ENCODE results near the gene DIAPH3. TPM values are rescaled to one million over a fixed set of nuclear protein-coding genes. Genes with fewer than 3 reads are reported as not detected.

Gene DIAPH3
- total and polyA plus RNA-seq, 2 of the 4 experiments (the other 2 are of a cell fraction) = 8.9 to 9.3 TPM

GRCh38 chr13:60108589-60108988 is 55.1 kb downstream of the DIAPH3 start:
- dilution Hi-C loops (cut with HindIII; ENCODE audit: low sequenced_read_pairs, unreplicated experiment) = no loop called here
- ATAC-seq (ENCODE audit: low read depth) = no peak

More at GRCh38 chr13:60108589-60108988, 55.1 kb downstream of the DIAPH3 start:
- intact Hi-C loops (cut with micrococcal nuclease) (no loop called here), in situ Hi-C loops (cut with MboI; ENCODE audit: low sequenced_read_pairs) (no loop called here)
- no peak overlapping the region for H3K9ac ChIP-seq (ENCODE audit: low read depth, low read length)
- H3K27ac ChIP-seq (ENCODE audit: insufficient read depth, low read length) = no peak overlapping the region
- TF ChIP-seq BHLHE40 (IDR thresholded peaks at IDR 0.05; ENCODE audit: low read depth, low read length) (no peak), CTCF (conservative IDR thresholded peaks at IDR 0.05; ENCODE audit: low read depth, low read length) (no peak), MAFK (IDR thresholded peaks at IDR 0.05; ENCODE audit: low read depth, low read length) (no peak), ELK1 (IDR thresholded peaks at IDR 0.05; ENCODE audit: borderline replicate concordance, low read depth, low read length) (no peak), MAZ (IDR thresholded peaks at IDR 0.05; ENCODE audit: borderline replicate concordance, low read depth, low read length) (no peak), MXI1 (IDR thresholded peaks at IDR 0.05; ENCODE audit: borderline replicate concordance, low read depth, low read length) (no peak), POLR2A (IDR thresholded peaks at IDR 0.05; ENCODE audit: low read depth, low read length) (no peak), RCOR1 (IDR thresholded peaks at IDR 0.05; ENCODE audit: insufficient replicate concordance, low read length) (no peak), NFE2L2 (IDR thresholded peaks at IDR 0.05; ENCODE audit: low read depth, low read length) (no peak), CHD1 (IDR thresholded peaks at IDR 0.05; ENCODE audit: low read depth, low read length) (no peak), SMC3 (IDR thresholded peaks at IDR 0.05; ENCODE audit: low read depth, low read length) (no peak), CEBPB (IDR thresholded peaks at IDR 0.05; ENCODE audit: low read depth, low read length) (no peak), FOS (IDR thresholded peaks at IDR 0.05; ENCODE audit: low read depth, low read length) (no peak), RAD21 (IDR thresholded peaks at IDR 0.05; ENCODE audit: low read length) (no peak)
- TF ChIP-seq, protein P1, sequence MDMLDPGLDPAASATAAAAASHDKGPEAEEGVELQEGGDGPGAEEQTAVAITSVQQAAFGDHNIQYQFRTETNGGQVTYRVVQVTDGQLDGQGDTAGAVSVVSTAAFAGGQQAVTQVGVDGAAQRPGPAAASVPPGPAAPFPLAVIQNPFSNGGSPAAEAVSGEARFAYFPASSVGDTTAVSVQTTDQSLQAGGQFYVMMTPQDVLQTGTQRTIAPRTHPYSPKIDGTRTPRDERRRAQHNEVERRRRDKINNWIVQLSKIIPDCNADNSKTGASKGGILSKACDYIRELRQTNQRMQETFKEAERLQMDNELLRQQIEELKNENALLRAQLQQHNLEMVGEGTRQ (IDR thresholded peaks at IDR 0.05; ENCODE audit: low read depth, low read length) = no peak
- H3K18ac ChIP-seq (ENCODE audit: low read depth, low read length) = peak overlapping the region; percentile 16; the same call in 1 of the 2 replicates
- no peaks in the 10 kb centered on the region for H3K9me1 ChIP-seq (ENCODE audit: insufficient read depth, low read length)
- CTCF ChIA-PET = no interaction called here
- H4K5ac ChIP-seq (ENCODE audit: low read depth, low read length) = no peak overlapping the region
- peaks cover 6% of the 10 kb centered on the region for H3K4me1 ChIP-seq (ENCODE audit: control insufficient read depth, insufficient read depth, low read length)
- H2BK120ac ChIP-seq (ENCODE audit: low read depth, low read length) = no peak overlapping the region
- no peaks in the 10 kb centered on the region for H3K9me3 ChIP-seq (ENCODE audit: control insufficient read depth, insufficient read depth, low read length)
- H3K79me1 ChIP-seq (ENCODE audit: low read depth in 1 of 2, low read length in 2 of 2) = peaks cover 24 to 34% of the 10 kb centered on the region in 2 experiments
- no peak overlapping the region for H3K4me2 ChIP-seq (ENCODE audit: low read depth, low read length)
- no peak overlapping the region for H3K23ac ChIP-seq (ENCODE audit: low read depth, low read length)
- no peak overlapping the region for H4K8ac ChIP-seq (ENCODE audit: low read depth in 2 of 2, low read length in 2 of 2)
- no peaks in the 10 kb centered on the region for H3K27me3 ChIP-seq (ENCODE audit: control insufficient read depth, insufficient read depth, low read length)
- no CpG with 5 or more reads among the region's 2 CpGs for WGBS, 2 experiments (ENCODE audit: extremely low coverage in 2 of 2, insufficient read length in 1 of 2)
- H2BK15ac ChIP-seq (ENCODE audit: low read depth, low read length) = no peak overlapping the region
- H3K4me3 ChIP-seq (ENCODE audit: insufficient read depth, low read depth, low read length) = no peak overlapping the region
- no peak overlapping the region for H3K14ac ChIP-seq (replicated peaks; ENCODE audit: low read depth, low read length)
- no peak overlapping the region for H2AFZ ChIP-seq (replicated peaks; ENCODE audit: low read length, poor library complexity)
- no peak overlapping the region for H2AK9ac ChIP-seq (replicated peaks; ENCODE audit: low read depth, low read length, poor library complexity)
- no peak overlapping the region for H2AK5ac ChIP-seq (ENCODE audit: low read depth, low read length)
- no peak overlapping the region for H3K56ac ChIP-seq (ENCODE audit: extremely low read depth, insufficient read depth, low read length)
- H2BK5ac ChIP-seq (ENCODE audit: low read depth, low read length, poor library complexity, severe bottlenecking) = no peak overlapping the region
- H2BK20ac ChIP-seq (ENCODE audit: low read depth, low read length) = no peak overlapping the region
- H3K4ac ChIP-seq (ENCODE audit: low read depth, low read length) = no peak overlapping the region
- POLR2A ChIA-PET (ENCODE audit: unreplicated experiment) = no interaction called here
- no TSS peak for BruUV-seq (replicated peaks)
- no peaks in the 10 kb centered on the region; the same call in 1 of the 2 replicates for H3K36me3 ChIP-seq (ENCODE audit: control insufficient read depth, insufficient read depth, low read length)
- no peaks in the 10 kb centered on the region for H4K20me1 ChIP-seq (ENCODE audit: insufficient read depth, low read length)
- H4K91ac ChIP-seq (ENCODE audit: insufficient read depth, low read depth, low read length) = no peak overlapping the region
- no peak for DNase-seq
